T1000 (cell line): Measurements from ENCODE around the gene FAM135A.
"Not testable (repeated sequence)": the region's sequence is repeated elsewhere in the genome, so short reads cannot be mapped to it uniquely, and the experiment has no call there.

Source experiments
- DNase-seq: peaks from one replicate; lab custom pipeline; 2025; ENCODE audit warnings: mixed read lengths; lab: John Stamatoyannopoulos, UW

Gene FAM135A

DNA sequence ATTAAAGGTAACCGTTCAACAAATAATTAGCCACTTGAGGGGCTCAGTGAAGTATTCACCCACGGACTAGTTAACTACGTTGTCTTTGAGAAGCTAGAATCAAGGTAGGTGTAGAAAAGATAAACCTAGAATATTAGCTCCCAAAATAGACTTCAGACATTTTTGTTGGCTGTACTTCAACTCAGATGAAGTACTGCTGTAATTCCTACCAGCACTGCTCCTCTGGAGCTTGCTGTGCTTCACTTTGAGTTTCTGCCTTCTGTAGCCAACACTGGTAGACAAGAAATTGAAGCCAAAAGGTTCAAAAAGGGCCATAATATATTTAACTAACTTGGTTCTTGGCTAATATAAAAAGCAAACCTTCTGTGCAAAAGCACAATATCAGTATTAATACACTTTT lies 134.6 kb downstream of the FAM135A start:
- no peak for DNase-seq

DNA sequence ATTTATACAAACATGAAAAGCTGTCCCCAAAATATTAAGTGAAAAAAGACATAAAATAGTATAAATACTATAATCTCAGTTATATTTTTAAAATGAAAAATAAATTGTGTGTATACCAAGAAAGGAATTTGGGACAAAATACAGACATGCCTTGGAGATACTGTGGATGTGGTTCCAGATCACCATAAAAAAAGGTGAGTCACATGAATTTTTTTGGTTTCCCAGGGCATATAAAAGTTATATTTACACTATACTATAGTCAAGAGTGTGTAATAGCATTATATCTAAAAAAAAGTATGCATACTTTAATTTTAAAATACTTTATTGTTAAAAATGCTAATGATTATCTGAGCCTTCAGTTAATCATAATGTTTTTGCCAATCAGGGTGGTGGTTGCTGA lies 136.0 kb downstream of the FAM135A start:
- DNase-seq = no peak

DNA sequence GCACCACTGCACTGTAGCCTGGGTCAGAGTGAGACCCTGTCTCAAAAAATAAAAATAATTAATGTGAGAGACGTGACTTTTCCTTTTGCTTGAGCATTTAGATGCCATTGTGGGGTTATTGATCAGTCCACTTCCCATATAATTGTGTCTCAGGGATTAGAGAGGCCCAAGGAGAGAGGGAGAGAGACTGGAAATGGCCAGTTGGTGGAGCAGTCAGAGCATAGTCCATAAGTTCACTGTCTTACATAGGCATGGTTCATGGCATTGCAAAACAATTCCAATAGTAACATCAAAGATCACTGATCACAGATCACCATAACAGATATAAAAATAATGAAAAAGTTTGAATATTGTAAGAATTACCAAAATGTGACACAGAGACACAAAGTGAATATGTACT lies 138.3 kb downstream of the FAM135A start:
- DNase-seq = no peak

DNA sequence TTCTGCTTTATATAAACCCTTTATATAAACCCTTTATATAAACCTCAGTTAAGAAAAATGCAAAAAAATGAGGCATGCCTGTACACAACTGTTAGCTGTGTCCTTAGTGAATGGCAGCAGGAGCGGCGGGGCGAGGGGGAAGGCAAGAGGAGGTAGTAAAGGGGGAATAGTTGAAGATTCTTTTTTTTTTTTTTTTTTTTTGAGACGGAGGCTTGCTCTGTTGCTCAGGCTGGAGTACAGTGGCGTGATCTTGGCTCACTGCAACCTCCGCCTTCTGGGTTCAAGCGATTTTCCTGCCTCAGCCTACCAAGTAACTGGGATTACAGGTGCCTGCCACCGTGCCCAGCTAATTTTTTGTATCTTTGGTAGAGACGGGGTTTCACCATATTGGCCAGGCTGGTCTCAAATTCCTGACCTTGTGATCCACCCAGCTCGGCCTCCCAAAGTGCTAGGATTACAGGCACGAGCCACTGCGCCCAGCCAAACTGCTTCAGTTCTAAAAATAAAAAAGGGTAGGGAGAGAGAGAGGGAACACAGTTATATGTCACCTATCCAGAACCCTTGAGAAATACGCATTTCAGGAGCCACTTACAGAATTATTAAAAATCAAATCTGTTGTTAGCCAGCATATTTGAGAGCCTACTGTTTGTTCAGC lies 139.1 kb downstream of the FAM135A start:
- not testable (repeated sequence) for DNase-seq

DNA sequence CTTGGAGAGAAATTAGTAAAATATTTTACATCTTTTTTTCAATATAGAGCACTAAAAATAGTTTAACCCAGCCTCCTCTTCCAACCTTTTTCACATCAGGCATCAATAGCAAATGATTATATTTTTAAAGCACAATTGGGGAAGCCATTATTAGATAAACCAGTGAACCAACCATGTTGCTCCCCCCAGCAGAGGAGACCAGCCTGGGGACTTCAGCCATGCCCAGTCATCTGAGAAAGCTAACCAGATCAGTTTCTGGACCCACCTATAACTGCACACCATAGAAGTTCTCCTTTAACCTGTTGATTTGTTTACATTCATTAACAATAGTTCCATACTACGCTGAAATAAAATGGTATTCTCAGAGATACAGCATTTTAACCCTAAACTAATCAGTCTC lies 139.7 kb downstream of the FAM135A start:
- no peak for DNase-seq

DNA sequence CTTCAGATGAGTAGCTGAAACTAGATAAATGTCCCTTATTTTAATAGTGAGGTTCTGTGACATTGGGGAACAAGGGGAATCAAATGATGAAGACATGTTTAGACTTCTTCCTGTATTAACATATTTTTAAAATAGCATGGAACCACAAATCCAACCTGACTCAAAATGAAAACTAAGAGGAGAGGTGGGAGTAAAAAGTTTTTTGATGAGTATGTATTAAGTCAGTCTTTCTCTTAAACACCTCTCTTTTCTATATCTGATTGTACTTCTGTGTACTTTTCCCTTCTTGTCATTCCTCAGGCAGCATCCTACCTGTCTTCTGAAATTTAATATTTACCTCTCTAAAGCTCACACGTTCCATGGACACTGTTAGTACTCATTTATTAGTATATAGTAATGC lies 144.7 kb downstream of the FAM135A start:
- no peak for DNase-seq

DNA sequence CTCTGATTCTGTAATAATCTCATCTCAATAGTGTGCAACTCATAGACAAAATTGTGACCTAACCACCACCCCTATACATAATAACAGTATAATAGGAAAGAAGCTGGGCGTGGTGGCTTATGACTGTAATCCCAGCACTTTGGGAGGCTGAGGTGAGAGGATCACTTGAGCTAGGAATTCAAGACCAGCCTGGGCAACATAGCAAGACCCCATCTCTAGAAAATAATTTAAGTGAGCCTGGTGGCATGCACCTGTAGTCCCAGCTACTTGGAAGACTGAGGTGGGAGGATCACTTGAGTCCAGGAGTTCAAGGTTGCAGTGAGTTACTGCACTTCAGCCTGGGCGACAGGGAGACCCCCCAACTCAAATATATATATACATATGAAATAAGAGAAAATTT lies 149.1 kb downstream of the FAM135A start:
- not testable (repeated sequence) for DNase-seq

DNA sequence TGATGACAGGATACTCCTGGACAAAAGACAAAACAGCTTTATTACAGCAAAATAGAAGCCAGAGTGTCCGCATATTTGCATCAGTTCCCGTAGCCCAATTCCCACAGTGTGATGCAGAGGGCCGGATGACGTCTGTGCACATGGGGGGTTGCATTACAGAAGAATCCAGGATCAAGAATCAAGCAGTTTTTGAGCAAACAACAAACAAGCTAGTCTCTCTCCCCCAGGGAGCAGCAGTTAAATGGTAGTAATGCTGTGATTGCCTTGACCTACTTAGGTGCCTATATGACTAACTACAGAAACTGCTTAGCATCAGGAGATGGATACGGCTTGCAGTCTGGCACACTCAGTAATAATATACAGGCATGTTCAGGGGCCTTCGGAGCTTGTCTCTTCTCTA lies 150.2 kb downstream of the FAM135A start:
- peak; percentile 21 for DNase-seq

DNA sequence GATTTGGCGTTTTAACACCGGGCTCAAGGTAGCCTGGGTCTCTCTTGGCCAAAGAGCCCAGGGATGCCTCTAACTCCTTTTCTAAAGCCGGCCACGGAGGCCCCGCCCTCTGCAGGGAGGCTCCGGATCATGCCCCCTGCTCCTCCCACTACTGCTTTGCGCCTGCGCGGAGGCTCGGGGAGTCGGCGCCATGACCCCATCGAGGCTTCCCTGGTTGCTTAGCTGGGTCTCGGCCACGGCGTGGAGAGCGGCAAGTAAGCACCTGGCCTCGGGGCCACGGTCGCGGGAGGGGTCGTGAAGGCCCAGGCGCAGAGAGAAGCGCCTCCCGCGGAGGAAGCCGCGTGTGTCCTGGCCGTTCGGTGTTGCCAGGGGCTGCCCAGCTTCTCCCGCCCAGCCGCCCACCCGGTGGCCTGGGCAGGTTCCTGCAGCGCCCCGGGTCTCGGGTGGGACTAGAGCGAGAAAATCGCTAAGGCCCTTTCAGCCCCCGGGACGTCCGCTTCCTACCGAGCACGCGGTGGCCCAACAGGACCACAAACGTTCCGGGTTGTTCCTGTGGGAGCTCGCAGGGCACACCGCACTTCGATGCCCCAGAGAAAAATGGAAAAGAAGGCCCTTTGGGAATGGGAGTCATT lies 153.6 kb downstream of the FAM135A start, which contains the start of gene SDHAF4:
Gene SDHAF4, plus strand, starts transcription at position 180 of the 632 bp plus-strand sequence. Its CDS starts 11 bp downstream, at position 191.
- DNase-seq = peak; percentile 86

DNA sequence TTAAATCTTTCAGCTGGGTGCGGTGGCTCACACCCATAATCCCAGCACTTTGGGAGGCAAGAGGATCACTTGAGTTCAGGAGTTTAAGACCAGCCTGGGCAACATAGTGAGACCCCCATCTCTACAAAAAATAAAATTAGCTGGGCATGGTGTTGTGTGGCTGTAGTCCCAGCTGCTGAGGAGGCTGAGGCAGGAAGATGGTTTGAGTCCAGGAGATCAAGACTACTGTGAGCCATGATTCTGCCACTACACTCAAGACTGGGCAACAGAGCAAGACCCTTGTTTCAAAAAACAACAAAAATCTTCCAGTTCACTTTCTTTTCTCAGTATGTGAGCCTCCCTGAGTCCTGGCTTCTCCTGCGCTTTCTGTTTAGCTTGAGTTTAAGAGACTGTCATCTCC lies 161.3 kb downstream of the FAM135A start:
- no peak for DNase-seq

DNA sequence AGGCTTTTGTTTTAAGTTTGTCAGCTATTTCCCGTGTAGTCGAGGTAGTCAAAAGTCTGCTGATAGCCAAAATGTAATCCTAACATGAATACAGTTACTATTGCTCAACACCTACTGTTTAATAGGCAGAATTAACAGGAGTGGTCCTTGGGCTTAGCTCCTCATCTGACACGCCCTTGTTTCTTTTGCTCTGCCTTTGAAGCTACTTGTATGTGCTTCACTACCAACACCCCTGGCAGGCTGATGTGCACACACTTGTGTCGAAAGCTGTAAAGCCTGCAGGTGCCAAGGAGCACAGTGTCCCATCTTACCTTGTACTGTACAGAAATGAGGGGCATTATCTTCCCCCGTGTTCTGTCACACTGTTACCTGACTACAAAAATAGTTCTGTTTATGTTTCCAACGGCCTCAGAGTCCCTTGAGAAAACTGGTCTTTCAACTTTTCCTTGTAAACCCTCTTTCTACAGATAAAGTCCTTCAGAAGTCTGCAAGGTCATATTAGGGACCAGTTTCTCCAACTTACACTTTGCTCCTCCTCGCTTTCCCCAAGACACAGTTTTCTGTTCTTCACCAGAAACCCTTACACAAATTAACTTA lies 162.7 kb downstream of the FAM135A start:
- no peak for DNase-seq

DNA sequence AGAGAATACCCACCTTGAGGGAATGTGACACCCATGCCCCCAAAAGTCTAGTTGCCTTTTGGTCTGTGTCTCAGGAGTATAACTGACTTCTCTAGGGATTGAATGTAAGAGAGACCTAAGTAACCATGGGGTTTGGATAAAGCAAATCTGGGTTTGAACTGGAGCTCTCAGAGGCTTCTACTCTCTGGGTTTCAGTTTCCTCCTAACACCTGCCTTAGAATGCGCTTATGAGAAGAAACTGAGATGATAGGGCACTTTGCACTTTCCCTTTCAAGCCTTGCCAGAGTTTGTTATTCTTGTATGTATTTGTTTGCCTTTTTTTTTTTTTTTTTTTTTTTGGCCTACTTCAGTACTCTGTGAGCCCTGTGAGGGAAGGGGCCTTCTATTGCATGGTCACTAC lies 172.8 kb downstream of the FAM135A start:
- DNase-seq = no peak

DNA sequence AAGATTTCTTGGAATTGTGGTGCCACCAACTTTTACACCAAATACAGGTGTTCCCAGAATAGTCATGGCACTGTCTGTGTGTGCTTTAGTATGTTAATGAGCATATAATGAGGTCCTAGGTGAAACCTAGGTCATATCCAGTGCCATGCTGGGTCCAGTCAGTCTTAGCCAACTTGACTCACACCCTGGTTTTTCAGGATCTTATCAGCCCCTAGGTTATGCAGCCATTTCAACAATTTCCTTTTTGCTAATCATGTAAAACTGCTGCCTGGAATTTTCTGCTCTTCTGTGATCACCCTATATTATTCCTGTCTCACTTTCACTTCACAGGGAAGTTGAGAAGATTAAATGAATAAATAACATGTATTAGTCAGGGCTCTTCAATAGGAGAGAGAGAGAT lies 177.1 kb downstream of the FAM135A start:
- DNase-seq = no peak

DNA sequence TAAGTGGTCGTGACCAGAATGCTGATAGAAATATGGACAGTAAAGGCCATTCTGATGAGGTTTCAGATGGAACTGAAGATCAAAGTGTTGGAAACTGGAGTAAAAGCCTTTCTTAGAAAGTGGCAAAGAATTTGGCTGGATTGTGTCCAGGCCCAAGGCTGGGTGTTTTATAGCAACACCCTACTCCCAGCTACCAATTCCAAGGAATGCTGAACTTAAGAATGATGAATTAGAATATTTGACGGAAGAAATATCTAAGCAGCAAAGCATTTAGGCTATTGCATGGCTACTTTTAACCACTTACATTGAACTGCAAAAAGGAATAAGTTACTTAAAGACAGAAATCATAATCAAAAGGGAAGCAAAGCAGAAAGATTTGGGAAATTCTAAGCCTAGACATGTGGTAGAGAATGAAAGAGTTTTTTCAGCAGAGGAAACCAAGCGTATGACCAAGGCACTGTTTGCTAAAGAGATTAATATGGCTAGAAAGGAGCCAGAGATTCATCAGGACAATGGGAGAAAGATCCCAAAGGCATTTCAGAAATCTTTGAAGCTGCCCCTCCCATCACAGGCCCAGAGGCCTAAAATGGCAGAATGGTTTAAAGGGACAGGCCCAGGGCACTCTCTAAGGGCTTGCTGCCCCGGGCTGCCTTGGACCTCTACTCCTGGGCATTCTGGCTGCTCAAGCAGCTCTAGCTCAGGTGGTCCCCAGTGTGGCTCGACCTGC lies 179.2 kb downstream of the FAM135A start:
- DNase-seq = no peak

DNA sequence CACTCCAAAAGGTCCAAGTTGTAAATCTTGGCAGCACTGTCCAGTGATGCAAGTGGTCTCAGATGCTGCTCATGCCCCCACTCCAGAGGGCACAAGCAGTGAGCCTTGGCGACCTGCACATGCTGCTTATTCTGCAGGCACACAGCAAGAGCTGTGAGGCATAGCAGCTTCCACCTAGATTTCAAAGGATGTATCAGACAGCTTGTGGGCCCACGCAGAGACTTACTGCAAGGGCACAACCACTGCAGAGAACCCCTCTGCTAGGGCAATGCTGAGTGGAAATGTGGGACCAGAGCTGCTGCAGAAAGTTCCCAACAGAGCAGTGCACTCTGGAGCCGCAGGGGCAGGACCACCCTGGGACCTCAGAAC lies 179.8 kb downstream of the FAM135A start:
- no peak for DNase-seq

DNA sequence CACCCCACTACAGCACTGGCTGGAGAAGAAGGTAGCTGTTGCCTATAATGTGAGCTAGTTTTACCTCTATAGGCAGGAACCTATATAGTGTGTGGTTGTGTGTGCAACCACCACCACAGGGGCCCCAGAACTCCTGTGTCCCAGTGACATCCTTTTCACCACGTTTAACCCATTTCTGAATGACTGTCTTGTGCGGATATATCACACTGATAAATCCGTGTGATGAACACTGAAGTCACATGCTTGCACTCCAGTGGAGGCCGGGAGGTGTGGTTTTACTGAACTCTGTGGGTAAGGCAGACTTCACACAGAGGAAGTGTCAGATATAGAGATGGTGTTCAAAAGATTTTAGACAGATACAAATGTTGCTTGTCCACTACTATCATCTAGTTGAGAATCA lies 185.9 kb downstream of the FAM135A start:
- no peak for DNase-seq

DNA sequence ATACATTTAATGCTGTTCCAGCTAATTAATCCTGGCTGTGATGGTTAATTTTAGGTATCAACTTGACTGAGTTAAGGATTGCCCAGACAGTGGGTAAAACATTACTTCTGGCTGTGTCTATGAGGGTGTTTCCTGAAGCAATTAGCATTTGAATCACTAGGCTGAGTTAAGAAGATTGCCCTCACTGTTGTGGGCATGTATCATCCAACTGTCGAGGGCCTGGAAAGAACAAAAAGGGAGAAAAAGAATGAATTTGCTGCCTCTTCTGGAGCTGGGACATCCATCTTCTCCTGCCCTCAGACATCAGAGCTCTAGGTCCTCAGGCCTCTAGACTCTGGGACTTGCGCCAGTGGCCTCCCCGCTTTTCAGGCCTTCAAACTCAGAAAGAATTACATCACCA lies 187.7 kb downstream of the FAM135A start:
- DNase-seq = no peak

DNA sequence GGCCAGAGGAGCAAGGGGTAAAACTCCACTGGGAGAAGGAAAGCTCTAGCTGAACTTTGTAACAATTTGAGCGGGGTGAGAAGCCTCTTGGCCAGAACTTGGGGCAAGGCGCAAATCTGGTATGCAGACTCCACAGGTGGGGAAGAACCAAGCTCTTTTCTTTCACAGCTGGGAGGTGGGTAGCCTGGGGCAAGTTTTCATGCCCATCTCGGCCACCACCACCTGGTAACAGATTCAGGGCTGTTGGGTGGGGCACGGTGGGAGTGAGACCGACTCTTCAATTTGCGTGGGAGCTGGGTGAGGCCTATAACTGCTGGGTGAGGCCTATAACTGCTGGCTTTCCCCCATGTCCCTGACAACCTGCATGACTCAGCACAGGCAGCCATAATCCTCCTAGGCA lies 190.9 kb downstream of the FAM135A start:
- no peak for DNase-seq

DNA sequence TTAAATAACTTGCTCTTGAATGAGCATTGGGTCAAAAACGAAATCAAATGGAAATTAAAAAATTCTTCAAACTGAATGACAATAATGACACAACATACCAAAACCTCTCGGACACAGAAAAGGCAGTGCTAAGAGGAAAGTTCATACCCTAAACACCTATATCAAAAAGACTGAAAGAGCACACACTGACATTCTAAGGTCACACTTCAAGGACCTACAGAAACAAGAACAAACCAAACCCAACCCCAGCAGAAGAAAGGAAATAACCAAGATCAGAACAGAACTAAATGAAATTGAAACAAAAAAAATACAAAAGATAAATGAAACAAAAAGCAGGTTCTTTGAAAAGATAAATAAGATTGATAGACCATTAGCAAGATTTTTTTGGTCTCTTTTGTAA lies 194.1 kb downstream of the FAM135A start:
- not testable (repeated sequence) for DNase-seq

DNA sequence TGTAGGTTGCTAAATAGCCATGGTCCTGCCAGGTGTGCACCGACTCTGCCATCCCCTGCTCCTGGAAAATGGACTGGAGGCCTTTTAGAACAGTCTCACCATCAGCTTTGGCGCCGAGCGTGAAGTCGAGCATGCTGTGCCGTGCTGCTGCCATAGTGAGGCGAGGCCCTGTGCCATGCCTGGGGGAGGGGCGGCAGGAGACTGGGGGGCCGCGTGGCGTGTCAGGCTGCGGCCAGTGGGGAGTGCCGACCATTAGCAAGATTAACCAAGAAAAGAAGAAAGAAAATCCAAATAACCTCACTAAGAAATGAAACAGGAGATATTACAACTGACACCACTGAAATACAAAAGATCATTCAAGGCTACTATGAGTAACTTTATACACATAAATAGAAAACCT lies 195.9 kb downstream of the FAM135A start:
- DNase-seq = not testable (repeated sequence)
